NCI-H2227 (cell line): Measurements from ENCODE around the gene HIVEP1.

ENCODE experiments used
- DNase-seq: peaks from one replicate; lab custom pipeline; 2025; ENCODE audit not compliant: unreplicated experiment; lab: John Stamatoyannopoulos, UW

Gene HIVEP1

GRCh38 chr6:11992086-11992485, 20.0 kb upstream of the HIVEP1 start:
- DNase-seq = no peak

- DNase-seq = no peak
Observed at GRCh38 chr6:11994875-11995461, 17.1 kb upstream of the HIVEP1 start.

- no peak for DNase-seq
Observed at GRCh38 chr6:11996751-11997150, 15.4 kb upstream of the HIVEP1 start.

GRCh38 chr6:11999246-11999645, 12.9 kb upstream of the HIVEP1 start:
- DNase-seq = no peak

- no peak for DNase-seq
Observed at GRCh38 chr6:12000174-12000573, 11.9 kb upstream of the HIVEP1 start.

DNA sequence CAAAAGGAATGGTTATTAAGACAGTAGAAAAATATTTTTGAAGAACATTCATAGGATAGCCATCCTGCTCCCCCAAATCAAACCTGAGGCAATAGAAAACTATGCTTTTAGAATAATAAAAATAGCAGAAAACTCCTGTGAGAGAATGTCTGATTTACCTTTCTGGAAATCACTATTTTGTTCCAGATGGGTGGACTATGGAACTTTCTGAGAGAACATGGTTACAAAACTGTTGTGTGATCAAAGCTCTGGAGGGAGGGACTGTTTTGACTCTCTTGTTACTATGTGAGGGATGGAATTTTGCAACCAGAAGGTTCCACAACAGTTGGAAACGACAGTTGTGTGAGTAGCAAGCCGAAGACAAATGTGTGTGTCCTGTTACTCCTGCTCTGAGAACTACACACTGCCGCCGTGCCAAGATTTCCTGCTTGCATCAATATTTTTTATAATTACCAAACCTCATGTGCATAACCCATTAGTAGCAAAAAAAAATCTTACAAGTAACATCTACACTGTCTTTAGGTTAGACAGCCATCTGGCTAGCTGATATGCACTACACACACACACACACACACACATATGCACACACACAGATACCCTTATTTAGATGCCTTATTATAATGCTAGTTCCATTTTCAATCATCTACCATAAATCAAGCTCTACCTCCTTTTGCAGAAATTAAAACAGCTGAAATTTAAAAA, 11.0 kb upstream of the HIVEP1 start:
- DNase-seq = no peak

- DNase-seq = no peak
Observed at GRCh38 chr6:12001706-12002435, 10.2 kb upstream of the HIVEP1 start.

- peak; percentile 39 for DNase-seq
Observed at GRCh38 chr6:12007473-12007872, 4.6 kb upstream of the HIVEP1 start.

- peak; percentile 54 for DNase-seq
Observed at GRCh38 chr6:12007887-12008286, 4.2 kb upstream of the HIVEP1 start.

DNA sequence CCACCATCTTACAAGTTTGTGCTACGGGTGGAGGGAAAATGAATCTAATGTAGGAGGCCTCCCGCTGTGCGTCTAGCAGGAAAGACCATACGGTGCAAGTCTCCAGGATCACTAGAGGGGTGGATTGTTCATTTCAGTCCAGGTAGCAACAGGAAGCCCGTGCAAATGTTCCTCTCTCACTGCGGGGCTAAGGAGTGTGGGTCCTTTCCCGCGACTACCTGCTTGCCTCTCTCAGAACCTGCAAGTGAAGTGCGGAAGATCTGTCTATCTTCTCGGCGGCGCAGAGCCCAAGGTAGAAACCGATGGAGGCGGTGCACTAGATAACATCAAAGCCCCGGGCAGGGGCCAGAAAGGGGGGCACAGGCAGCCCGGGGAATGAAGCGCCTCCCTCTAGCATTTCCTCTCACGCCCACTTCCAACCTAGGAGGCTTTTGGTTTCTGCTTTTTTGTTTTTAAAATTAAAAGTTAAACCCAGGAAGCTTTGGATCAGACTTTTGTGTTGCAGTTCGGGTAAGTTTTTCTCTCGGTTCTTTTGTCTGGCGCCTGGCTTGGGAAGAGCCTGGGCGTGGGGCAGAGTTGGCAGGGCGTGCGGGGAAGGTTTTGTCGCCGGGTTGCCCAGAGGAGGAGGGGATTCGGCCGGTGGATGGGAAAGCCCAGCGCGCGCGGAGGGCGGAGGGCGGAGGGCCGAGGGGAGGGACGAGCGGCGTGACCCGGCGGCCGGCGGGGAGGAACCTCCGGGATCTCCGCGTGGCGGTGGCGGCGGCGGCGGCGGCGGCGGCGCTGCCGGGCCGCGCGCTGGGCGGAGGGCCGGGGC, 3.5 kb upstream of the HIVEP1 start:
- DNase-seq = peak; percentile 88

- DNase-seq = peak; percentile 50
Observed at GRCh38 chr6:12009180-12009685, 2.9 kb upstream of the HIVEP1 start.

DNA sequence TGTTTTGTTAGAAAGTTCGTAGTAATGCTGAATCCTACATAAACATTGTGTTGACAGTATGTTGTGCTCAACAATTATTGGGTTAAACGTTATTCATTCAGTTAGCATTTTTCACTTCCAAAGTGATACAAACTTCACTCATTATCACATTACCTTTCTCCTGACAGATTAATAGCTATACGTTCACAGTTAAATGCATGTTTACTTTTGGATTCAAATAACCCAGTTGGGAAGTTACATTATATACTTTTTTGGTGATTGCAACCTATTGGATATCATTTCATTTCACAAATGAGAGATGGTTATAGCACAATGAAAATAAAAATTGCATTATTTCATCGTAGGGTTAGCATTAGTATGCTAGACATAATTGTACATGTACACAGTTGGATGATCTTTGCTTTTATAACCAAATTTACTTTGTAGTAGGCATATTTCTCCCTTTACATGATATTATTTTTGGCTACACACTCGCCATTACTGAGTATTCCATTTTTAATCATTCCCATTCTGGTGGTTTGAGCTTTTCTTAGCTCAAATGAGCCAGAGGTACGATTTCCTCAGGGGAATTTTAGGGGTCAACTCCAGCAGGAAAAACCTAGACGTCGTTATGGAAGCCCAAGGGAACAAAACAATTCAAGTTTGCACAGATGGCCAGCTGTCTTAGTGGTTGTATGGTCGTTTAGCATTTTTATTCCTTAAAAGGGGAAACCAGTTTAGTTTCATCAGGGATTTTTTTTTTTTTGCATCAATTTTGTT, 2.1 kb upstream of the HIVEP1 start:
- no peak for DNase-seq

- peak; percentile 84 for DNase-seq
Observed at GRCh38 chr6:12010635-12011275, 1.4 kb upstream of the HIVEP1 start.

DNA sequence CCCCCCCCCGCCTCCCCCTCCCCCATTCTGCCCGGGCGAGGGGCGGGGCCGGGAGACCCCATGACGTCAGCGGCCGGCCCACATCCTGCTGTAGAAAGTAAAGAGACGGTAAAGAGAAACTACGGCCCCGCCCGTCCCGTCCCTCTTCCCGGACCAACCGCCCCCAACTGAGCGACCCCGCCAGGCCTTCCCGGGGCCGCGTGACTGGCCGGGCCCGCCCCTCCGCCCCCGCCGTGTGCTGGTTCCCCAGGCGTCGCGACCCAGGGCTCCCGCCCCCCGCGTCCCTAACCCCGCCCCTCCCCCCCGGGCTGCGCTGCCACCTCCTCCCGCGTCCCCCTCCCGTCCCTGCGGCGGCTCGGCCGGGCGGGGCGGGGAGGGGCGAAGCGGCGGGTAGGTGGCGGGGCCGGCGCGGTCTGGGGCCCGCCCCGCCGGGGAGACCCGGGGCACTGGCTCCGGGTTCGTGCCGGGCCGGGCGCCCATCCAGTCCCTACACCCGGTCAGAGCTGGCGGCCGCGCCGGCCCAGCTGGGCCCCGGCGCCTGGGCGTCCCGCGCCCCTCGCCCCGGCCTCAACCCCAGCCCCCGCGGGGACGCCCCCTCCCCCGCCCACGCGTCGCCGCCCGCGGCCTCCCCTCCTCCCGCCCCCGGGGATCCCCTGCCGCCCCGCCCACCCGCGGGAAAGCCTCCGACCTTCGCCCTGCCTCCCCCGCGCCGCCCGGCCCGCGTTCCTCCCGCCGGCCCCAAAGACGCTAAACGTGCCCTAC, 655 bp upstream of the HIVEP1 start:
- DNase-seq = peak; percentile 95

DNA sequence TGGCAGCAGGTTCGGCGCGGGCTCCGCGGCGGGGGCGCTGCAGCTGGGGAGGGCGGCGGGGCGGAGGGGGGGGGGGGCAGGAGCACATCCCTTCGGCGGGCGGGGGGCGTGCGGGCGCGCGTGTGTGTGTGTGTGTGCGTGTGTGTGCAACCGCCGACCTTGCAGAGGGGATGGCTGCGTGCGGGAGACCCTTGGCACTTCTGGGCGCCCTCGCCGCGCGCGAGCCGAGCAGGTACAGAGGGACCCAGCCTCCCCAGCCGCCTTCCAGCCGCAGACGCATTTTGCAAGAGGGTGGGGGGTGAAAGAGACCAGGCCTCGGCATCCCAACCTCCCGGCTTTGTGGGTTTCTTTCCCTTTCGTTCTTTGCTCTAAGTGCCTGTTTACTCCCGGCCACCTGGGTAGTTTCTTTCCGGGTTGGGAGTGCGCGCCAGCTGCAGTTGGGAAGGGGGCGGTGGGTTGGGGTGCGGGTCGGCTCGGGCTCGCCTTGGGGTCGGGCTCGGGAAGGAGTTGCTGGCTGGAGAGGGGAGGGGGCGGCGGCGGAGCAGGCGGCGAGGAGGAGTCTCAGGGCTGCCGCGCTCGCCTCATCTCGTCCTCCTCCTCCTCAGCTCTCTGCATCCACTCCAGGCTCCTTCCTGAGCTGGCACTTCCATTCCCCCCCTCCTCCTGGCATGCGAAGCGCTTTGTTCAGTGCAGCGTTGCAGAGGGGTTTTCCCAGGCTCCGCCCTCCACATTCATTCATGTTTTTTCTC, 620 bp downstream of the HIVEP1 start:
- DNase-seq = peak; percentile 88

DNA sequence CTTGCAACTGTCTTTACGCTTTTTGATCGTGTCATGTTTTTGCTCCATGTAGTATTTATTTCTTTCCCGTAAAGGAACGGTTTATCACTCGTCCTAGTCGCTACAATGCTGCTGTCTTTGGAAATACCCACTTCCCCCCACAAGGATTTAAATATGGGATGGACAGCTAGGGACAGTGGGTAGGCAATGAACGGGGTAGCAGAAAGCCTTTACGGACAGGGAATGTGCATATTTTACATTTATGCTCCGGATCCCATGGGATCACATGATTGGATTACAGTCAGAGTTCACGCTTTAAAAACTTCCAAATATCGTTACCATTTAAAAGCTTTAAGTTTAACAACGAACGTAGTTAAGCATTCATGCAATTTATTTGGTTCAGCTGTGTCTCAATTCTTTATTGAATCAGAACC, 1.2 kb downstream of the HIVEP1 start:
- no peak for DNase-seq

DNA sequence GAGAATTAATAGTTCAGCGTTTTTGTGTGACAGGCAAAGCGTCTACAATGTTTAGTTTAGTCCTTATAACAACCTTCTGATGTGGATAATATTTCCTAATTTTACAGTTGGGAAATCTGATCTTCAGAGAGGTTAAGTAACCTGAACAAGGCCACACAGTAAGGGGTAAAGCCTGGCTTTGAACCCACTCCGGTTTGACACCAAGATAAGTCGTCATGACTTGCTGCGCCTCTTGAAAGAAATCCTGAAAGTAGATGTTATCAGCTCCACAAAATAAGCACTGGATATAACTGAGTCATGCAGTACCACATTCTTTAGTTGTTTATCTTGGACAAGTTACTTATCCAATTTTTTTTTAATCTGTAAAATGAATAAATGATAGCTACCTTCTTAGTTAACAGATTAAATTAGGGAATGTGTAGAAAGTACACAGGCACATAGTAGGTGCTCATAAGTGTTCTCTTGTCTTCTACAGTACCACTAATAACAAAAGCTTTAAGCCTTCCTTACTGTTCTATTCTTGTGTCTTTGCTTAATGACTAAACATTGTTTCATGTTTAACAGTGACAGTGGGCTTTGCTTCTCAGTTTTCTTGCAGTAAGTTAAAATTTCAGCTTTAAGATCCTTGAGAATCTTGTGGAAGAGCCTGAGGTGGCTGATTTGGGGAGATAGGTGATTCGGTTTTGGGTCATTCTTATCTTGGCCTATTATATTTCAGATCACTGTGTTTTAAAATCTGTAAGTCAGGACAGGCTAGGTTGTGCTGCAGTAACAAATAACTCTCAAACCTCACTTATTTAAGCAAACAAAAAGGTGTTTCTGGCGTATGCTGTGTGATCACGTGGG, 2.1 kb downstream of the HIVEP1 start:
- DNase-seq = no peak

GRCh38 chr6:12014873-12015149, 2.7 kb downstream of the HIVEP1 start:
- DNase-seq = no peak
